ENCODE measurements around the gene FGFR2.

DNA sequence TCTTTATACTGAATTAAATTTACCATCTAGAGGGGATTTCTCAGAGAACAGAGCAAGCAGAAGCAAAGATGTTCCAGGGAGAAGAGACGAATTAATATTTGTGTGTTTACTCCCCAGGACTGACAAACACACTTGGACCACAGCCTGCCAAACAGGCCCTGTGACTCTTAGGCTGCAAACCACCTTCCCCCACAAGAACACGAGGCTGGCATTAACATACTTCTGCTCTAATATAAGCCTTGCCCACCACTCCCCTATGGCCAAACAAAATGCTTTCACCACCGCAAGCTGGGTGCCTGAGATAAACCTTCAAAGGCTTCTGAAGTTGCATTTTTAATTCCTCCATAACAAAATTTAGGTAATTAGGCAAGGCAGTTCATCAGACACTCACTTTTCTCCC is 88.4 kb downstream of the FGFR2 start:
- TF ChIP-seq, protein P1, sequence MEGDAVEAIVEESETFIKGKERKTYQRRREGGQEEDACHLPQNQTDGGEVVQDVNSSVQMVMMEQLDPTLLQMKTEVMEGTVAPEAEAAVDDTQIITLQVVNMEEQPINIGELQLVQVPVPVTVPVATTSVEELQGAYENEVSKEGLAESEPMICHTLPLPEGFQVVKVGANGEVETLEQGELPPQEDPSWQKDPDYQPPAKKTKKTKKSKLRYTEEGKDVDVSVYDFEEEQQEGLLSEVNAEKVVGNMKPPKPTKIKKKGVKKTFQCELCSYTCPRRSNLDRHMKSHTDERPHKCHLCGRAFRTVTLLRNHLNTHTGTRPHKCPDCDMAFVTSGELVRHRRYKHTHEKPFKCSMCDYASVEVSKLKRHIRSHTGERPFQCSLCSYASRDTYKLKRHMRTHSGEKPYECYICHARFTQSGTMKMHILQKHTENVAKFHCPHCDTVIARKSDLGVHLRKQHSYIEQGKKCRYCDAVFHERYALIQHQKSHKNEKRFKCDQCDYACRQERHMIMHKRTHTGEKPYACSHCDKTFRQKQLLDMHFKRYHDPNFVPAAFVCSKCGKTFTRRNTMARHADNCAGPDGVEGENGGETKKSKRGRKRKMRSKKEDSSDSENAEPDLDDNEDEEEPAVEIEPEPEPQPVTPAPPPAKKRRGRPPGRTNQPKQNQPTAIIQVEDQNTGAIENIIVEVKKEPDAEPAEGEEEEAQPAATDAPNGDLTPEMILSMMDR (IDR thresholded peaks at IDR 0.05): no peak
- no peak for TF ChIP-seq POLR2A (IDR thresholded peaks at IDR 0.05)
